AG20443 (cell line): ENCODE measurements around the gene TSKU.

Experiments used
- DNase-seq: peaks from one replicate; pipeline ENCODE4 v3.0.0; 2012; ENCODE audit warnings: low spot score, mixed read lengths

Gene TSKU

DNA sequence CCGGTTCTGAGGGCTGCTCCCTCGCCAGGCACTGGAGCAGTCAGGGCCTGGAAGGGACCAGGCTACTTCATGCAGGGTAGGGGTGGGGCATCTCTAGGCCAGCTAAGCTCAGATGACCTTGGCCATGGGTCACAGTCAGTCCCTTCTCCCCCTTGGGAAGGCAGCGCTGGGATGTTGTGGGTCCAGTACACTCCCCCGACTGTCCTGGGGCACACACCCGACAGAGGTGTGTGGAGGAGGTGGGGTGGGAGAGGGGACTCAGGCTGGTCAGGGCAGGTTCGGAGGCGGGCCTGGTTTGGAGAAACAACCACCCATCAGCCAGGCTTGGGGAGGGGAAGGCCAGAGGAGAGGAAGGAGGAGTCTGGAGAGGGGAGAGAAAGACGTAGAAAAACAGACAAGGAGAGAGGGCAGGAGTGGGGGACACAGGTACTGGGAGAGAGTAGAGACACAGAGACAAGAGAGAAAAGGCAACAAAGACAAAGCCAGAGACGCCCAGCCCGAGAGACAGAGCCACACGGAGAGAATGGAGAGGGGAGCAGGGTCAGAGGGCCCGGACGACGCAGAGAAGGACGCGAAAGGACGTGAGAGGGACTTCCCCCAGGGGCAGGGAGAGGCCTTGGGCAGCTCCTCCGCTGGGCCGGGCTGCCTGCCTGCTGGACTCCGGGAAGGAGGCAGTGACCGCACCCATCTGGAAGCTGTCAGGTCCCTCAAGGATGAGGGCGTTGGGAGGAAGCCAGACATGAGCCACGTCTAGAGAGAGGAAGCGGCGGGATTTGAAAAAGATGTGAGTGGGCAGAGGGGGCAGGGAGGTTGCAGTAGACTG is 30.6 kb upstream of the TSKU start:
- DNase-seq, result peak; percentile 95

DNA sequence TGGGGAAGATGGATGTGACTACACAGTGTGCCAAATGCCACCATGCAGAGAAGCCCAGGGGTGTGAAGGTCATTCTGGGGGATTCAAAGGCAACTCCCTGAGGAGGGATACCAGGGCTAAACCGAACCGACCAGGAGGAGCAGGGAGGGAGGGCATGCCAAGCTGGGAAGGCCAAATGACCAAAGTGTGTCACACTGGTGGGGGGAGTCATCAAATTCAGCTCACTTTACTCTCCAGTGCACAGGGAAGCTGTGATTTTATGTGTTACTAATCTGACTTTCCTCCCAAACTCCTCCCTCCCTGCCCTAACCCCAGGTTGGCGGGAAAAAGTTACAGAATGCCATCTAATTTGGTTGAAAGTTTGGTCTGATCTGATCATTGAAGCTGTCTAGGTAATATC is 29.7 kb upstream of the TSKU start:
- no peak for DNase-seq

DNA sequence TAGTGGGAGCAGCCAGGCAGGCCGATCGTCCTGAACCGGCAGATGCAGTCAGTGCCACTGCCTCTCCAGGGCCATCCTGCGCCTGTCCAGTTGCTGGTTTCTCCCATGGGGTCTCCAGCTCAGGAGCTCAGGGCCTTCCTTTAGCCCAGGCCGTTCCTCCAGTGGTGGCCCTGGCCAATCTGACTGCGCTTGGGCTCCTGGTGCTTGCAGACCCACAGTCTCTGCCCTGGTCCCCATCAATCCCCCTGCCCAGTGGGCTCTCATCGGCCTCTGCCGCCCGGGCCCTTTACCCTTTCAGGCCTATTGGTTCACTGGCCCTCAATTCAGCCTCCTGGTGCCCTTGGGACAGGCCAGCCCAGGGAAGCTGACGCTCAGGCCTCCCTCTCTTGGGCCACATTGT is 29.2 kb upstream of the TSKU start:
- DNase-seq, result no peak

DNA sequence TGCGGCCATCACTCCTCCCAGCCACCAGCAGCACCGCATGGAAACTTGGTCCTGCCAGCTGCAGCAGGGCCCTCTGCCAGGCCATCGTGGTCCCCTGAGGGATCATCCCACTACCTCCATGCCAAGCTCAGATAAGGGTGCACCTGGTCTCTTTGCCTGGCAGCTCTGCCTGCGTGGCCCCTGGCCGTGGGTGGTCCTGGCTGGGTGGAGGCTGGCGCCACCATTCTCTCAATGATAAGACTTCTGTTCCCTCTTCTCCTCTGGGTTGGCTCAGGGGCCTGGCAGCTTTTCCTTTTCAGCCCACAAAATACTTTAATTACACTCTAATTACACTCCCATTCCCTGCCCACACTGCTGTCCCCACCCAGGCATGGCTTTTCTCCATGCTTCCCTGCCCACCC is 26.8 kb upstream of the TSKU start:
- DNase-seq, result no peak

DNA sequence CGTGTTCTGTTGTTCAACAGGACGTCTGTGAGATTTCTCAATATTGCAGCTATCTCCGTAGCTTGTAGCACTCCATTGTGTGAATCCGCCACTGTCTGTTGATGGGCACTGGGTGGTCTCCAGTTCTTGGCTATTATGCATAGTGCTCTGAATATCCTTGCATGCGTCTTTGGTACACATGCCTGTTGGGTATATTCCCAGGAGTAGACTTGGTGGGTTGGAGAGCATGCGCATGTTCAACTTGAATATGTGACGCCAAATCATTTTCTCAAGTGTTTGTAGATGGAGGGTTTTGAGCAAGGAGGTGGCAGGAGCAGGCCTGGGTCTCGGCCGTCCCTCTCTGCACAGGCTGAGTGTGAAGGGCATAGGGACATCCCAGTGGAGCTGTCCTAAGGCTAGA is 24.8 kb upstream of the TSKU start:
- no peak for DNase-seq

DNA sequence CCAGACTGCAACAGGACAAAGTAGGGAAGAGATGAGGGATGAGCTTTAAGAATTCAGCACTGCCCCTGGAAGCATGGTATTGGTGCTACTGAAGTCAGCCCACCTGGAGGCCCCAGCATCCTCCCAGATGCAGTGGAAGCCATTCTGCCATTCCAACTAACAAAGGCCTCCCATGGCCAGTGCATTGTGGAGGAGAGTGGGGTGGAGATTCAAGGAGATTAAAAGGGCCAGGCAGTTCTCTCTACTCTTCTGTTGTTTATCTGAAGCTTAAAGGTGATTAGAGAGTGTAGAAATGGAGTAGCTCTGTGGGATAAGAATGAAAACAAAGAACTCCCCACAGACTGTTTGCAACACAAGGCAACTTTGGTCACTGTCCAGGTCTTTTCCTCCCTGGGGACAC is 24.1 kb upstream of the TSKU start:
- DNase-seq, result no peak

DNA sequence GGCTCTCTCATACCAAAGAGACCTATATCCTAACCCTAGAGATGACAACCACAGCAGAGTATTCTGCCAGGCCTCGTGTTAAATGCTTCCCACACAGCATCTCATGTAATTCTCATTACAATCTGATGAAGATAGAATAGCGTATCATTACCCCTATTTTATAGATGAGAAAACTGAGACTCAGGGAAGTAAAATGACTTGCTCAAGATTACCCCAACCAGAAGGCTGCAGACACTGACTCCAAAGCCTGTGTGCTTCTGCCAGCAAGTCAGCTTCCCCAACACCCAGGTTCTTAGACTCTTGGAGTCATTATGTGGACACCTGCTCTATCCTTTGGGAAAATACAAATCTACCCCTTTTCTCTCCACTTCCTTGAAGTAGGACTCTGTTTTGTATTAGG is 23.6 kb upstream of the TSKU start:
- DNase-seq, result no peak

DNA sequence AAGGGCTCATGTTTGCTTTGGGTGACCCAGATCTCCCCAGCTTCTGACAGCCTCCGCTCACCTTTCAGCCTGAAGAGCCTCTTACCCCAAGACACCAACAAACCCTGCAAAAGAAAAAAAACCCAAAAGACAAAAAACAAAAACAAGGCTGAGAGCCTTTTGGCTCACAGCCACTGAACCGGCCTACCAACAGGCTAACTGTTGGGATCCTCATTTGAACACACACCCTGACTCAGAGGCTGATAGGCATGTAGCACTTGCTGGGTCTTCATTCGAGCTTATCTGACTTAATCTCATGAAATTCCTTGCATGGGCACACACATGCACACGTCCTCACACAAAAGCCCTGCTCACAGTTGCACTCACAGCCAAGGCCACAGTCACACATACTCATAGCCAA is 22.9 kb upstream of the TSKU start:
- DNase-seq, result no peak

DNA sequence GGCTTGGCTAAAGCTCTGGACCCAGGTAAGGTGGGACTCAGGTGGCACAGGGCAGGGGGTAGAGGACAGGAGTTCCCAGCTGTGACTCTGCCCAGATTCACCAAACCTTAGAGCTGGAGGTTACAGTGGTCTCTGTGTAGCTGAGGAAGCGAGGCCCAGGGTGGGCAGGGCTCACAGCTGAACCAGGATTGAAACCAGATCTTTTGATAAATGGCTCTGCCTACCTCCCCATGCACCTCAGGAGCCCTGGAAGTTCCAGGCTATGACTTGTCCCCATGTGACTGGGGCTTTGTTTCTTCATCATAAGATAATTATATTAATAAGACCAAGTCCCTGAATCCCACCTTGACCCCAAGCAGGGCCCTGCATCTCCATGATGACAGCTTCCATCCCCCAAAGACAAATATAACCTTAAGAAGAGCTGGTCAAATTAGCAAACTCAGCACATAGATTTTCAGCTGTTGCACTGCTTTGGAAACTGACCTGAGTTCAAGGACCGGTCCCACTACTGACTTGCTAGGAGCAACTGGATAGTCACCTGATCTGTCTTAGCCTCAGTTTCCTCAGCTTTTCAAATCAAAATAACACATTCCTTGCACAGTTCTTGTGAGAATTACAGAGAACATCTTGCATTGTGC is 21.3 kb upstream of the TSKU start:
- no peak for DNase-seq

DNA sequence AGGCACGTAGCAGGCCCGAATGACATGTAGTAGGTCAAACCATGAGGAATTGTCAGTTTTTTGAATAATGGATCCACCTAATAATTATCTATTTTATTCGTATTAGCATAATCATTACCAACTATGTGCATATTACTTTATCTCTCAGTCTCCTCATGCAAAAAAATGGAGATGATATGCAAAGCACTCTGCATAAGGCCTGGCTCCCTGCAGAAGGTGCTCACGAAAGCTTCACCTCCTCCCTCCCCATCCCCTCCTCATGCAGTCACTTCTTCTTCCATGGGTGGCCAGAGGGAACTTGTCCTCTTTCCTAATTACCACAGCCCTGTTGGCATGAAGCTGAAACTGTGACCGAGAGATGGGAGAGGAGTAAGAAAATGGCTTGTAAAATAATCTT is 20.8 kb upstream of the TSKU start:
- no peak for DNase-seq

DNA sequence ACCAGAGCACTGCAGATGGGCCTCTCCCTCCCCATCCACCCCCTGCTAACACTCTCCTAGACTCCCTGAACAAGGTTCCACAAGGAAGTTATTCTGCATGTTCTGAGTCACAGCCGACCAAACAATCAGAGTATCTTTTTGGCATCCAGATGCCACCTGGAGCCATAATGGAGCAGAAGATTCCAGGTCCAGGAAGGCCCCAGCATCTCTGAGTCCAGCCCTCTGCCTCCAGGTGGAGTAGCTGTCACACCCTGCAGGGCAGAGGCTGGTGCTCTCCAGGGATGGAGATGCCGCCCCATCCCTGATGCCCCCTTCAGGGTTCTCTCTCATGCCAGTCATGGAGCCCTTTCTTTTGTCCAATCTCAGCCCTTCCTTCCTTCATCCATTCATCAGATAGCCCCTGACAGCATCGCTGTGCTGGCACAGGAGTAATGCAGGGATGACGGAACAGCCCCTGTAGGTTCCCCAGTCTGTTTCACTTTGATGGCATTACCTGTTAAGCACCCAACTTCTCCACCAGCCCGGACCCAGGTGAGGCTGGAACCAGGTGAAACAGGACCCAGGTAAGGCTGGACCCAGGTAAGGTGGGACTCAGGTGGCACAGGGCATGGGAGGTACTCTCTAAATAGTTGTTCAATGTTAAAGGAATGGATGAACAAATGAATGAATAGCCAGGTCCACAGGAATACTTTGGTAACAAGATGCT is 20.1 kb upstream of the TSKU start:
- DNase-seq, result no peak

DNA sequence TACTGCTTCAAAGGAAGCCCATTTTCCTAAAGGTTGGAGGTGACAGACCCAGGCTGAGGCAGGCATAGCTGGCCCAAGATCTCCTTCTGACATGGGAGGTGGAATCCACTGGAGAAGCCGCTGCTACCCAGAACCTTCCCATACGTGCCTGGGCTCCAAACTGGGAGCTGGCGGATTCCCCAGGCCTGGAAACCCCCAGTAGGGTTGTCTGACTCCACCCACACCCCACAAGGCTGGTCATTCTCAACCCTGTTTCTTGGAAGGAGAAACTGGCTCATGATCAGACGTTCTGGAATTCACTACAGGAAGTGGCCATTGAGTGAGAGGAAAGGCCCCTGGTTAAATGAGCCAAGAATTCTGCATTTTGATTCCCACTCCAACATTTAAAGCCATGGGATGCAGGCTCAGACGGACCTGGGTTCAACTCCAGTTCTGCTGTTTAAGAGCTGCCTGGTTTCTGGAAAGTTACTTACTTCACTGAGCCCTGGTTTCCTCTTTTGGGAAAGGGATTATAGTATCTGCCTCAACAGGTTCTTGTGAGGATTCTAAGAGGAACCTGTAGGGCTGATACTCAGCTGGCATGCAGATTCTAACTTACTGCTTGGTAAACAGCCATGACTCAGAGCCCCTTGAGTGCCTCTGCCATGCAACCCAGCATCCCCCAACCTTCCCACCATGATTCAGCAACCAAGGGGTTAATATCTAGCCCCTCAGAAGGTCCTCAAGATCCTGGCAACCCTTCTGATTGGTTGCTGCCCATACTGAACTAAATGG is 19.4 kb upstream of the TSKU start:
- DNase-seq, result peak; percentile 88

DNA sequence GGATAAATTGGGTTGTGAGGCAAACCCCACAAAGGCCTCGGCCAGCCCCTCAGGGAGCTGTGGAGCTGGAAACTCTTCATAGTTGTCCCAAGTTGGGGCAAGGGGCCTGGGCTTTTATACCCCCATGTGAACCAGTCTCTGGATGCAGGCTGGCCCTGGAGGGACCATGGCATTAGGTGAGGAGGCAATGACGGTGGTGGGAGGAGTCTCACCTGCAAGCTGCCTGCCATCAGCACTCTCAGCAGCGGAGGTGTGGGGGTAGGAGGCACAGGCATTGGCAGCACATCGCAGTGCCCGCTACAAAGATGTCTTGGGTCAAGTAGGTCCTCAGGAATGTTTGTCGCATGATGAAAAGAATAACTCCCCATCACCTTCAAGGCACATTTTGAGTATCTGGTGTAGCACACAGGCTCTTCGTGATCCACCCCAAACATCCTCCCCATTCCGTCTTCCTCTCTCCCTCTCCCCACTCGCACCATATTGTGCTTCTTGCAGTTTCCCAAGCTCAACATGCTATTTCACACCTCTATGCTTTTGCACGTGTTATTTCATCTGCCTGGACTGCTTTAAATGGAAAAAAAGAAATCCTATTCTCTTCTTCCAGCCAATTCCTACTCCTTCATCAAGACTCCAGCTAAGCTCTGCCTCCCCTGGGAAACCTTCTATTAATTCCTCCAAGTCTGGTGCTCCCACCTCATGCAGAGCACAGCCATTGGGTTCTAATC is 18.1 kb upstream of the TSKU start:
- no peak for DNase-seq

DNA sequence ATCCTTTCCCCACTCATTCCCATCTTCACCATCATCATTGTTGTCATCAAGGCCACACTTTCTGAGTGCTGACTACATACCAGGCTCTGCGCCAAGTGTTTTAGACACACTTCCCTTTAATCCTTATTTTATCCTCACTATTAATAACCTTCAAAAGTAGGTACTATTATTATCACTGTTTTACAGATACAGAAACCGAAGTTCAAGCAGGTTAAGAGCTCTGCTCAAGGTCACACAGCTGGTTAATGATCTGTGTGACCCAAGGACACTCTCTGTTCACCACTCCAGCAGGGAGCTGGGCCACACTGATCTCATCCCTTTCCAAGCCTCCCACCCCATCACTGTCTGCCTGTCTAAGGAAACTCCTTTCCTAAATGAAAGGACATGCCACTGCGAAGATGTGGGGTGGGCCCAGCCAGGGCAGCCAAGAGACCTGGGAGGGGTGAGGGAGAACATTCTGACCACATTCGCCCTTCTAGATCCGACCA is 17.2 kb upstream of the TSKU start:
- no peak for DNase-seq

DNA sequence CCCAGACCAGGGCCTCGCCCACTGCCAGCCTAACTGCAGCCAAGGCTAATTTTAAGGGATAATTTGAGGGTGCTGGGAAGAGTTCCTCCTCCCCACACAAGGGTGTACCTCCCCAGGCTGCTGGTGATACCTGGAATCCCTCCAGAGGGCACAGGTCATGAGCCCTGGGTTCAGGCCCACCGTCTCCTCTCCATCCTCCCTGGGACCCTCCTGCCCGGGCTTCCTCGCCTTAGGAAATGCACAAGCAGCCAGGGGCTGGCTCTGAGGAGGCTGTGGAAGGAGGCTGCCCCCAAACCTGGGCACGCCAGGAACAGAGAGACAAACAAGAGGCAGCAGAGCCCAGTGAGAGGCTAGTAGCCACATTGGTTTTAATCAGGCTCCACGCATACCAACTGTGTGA is 16.6 kb upstream of the TSKU start:
- no peak for DNase-seq

DNA sequence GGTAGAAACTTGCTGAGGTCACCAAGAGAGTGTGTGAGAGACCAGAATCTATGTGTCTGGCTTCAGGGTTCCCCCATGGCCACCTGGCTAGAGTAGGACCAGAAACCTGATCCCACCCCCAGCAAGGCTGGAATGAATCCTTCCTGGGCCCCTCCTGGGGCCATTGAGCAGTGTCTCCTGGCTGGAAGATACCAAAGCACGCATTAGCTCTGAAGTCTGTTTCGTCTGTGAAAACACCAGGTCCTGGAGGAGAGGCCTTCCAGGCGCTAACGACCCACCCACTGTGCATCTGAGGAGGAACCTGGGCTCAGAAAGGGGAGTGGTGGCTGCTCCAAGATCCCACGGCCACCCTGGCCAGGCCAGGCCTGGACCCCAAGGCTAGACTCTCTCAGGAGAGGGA is 15.5 kb upstream of the TSKU start:
- no peak for DNase-seq

DNA sequence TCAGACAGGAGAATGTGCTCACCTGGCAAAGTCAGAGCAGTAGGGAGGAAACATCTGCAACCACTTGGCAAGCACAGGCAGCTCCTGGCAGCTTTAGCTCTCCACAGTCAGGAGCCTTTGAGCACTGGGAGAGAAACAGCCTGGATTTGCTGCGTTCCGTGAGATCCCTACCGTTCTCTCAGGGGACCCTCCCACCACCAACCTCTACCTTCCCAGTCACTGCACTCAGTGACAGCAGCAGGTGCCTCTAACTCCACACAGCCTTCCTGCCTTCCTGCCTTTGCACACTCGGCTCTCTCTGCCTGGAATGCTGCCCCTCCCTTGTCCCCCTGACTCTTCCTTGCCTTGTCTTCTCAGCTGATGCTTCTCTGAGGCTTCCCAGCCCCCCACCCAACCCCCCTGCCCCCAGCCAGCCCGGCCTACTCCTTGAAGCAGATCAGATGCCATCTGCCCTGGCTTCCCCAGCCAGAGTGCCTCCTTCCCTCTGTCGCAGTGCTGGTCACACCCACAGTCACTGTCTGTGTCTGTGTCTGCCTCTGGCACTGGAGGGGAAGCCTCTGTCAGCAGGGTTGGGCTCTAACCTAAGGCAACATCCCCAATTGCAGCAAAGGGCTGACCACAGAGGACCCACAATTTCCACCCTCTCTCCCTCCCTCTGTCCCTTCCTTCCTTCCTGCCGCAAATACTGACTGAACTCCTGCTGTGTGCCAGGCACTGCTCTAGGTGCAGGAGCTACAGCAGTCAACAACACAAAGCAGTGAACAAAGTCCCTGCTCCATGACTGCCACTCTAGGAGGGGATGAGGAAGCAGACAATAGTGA is 14.9 kb upstream of the TSKU start:
- DNase-seq, result no peak

DNA sequence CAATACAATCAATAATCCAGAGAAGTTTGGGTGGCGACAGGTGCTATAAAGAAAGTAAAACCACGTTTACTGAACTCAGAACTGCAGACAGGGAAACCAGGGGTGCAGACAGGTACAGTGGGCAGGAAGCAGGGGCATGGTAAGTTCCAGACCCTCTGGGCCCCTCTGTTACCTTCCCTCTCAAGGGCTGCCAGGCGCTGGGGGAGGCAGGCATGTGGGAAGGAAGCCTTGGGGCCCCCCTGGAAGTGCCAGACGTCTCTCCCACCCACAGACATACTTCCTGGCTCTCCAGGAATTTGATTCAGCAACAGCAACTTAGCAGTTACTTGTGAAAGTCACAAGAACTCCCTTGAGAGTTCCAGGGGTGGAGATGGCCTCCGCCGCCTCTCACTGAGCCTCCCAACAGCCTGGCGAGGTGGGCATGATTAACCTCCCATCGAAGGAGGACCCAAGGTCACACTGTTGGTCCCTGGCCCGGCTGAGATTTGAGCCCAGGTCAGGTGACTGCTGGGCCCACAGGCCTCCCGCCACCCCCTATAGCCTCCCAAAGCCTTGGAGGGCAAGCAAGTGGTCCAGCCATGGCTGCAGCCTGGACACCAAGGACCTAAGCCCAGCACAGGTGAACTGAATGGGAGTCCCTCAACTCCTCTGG is 14.1 kb upstream of the TSKU start:
- DNase-seq, result no peak

DNA sequence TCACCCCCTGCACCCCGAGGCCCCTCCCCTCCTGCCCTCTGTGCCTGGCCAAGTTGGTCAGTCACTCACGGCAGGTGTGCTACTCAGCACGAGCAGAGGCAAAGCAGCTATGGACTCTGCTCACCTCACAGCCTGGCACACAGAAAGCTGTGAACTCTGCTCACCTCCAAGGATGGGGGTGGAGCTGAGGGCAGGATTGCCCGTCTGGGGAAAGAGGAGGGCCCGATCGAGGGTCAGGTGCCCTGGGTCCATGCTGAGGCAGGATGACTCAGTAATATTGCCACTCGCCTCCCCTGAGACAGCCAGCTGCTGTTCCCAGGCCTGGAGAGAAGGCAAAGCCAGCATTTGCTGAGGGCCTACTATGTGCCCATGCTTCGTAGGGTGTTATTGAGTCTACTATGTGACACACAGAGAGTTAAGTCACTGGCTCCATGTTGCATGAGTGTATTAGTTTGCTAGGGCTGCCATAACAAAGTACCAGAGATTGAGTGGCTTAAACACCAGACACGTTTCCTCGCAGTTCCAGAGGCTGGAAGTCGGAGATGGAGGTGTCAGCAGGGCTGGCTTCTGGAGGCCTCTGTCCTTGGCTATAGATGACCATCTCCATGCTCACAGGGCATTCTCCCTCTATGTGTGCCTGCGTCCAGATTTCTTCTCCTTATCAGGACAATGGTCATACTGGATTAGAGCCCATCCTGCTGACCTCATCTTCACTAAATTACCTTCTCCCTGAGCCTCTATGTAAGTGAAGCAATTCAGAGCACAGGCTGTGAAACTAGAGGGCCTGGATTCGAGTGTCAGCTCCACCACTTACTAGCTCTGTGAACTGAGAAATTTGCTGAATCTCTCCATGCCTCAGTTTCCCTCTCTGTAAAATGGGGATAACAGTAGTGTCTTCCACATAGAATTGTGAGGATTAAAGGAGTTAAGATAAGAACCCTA is 13.2 kb upstream of the TSKU start:
- no peak for DNase-seq
